Measurements from ENCODE around the gene RAB31. TPM values are rescaled to one million over a fixed set of nuclear protein-coding genes. Genes with fewer than 3 reads are reported as not detected.
"Not testable (repeated sequence)": the region's sequence is repeated elsewhere in the genome, so short reads cannot be mapped to it uniquely, and the experiment has no call there.

The RAB31 gene
- total RNA-seq, 1 experiment from 2014 or later, result 2.3 TPM

DNA sequence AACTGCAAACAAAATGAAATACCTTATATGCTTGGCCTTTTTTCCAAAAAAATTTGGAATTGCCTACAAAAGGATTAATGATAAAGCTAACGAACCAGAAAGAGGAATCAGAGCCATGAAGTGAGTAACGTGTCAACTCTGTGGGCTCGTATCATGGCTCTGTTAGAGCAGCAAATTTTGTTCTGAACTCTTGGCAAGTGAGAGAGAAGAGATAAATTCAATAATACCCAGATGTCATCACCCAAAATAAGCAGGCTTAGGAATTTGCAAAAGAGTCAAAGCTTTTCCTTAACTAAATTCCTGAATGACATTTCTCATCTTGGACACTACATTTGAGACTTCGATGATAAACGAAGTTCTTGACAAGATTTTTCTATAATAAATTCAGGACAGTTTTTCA, 182.1 kb downstream of the RAB31 start:
- BruUV-seq (replicated peaks), result no TSS peak
- TF ChIP-seq, protein P1, sequence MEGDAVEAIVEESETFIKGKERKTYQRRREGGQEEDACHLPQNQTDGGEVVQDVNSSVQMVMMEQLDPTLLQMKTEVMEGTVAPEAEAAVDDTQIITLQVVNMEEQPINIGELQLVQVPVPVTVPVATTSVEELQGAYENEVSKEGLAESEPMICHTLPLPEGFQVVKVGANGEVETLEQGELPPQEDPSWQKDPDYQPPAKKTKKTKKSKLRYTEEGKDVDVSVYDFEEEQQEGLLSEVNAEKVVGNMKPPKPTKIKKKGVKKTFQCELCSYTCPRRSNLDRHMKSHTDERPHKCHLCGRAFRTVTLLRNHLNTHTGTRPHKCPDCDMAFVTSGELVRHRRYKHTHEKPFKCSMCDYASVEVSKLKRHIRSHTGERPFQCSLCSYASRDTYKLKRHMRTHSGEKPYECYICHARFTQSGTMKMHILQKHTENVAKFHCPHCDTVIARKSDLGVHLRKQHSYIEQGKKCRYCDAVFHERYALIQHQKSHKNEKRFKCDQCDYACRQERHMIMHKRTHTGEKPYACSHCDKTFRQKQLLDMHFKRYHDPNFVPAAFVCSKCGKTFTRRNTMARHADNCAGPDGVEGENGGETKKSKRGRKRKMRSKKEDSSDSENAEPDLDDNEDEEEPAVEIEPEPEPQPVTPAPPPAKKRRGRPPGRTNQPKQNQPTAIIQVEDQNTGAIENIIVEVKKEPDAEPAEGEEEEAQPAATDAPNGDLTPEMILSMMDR (IDR thresholded peaks at IDR 0.05; ENCODE audit: unreplicated experiment), result no peak
- Mint-ChIP-seq H3K27me3 (ENCODE audit: unreplicated experiment) (no peaks in the 10 kb centered on the region), H3K36me3 (ENCODE audit: insufficient read depth, unreplicated experiment) (no peaks in the 10 kb centered on the region), H3K27ac (ENCODE audit: unreplicated experiment) (no peak overlapping the region), H3K9me3 (ENCODE audit: low read depth, unreplicated experiment) (no peaks in the 10 kb centered on the region), H3K4me1 (ENCODE audit: low read depth, unreplicated experiment) (peaks cover 2% of the 10 kb centered on the region), H3K4me3 (ENCODE audit: low read depth, unreplicated experiment) (no peak overlapping the region)
- DNase-seq, result no peak
- intact Hi-C loops (cut with micrococcal nuclease; ENCODE audit: unreplicated experiment), result no loop called here
- CTCF ChIA-PET, result interaction anchor here (0.6 kb wide), 2 partner anchors 43 to 734 kb away, joined by 3 to 7 read pairs; no protein-coding TSS in a partner anchor

DNA sequence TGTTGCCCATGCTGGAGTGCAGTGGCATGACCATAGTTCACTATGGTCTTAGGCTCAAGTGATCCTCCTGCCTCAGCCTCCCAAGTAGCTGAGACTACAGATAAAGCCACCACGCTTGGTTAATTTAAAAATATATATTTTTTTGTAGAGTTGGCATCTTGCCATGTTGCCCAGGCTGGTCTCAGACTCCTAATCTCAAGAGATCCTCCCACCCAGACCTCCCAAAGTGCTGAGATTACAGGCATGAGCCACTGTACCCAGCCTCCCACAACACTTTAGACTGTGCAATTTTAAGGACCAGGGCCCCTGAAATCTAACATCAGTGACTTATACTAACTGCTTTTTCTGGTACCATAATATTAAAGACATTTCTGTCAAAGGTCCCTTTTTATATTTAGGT, 182.9 kb downstream of the RAB31 start:
- H3K4me1 Mint-ChIP-seq (ENCODE audit: low read depth, unreplicated experiment), result peaks cover 9% of the 10 kb centered on the region
- CTCF ChIA-PET, result no interaction called here
- DNase-seq, result no peak
- H3K9me3 Mint-ChIP-seq (ENCODE audit: low read depth, unreplicated experiment), result no peaks in the 10 kb centered on the region
- H3K4me3 Mint-ChIP-seq (ENCODE audit: low read depth, unreplicated experiment), result no peak overlapping the region
- H3K27ac Mint-ChIP-seq (ENCODE audit: unreplicated experiment), result no peak overlapping the region
- intact Hi-C loops (cut with micrococcal nuclease; ENCODE audit: unreplicated experiment), result no loop called here
- TF ChIP-seq, protein P1 (IDR thresholded peaks at IDR 0.05; ENCODE audit: unreplicated experiment), result no peak
- no TSS peak for BruUV-seq (replicated peaks)
- H3K27me3 Mint-ChIP-seq (ENCODE audit: unreplicated experiment), result no peaks in the 10 kb centered on the region
- no peaks in the 10 kb centered on the region for H3K36me3 Mint-ChIP-seq (ENCODE audit: insufficient read depth, unreplicated experiment)

DNA sequence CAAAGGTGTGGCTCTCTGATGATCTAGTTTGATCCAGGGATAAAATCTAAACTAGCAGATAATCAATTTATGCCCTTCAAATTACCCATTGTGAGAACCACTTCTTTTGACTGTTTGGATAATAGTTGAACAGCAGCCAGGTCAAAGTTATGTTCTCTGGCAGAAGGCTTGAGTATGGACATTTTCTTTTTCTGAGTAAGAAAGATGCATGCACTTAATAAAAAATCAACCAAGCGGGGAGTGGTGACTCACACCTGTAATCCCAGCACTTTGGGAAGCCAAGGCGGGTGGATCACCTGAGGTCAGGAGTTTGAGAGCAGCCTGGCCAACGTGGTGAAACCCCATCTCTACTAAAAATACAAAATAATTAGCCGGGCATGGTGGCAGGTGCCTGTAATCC, 183.4 kb downstream of the RAB31 start:
- CTCF ChIA-PET, result interaction anchor here (0.7 to 1.6 kb wide), 2 partner anchors 15 to 787 kb away, joined by 3 to 4 read pairs; no protein-coding TSS in a partner anchor
- H3K9me3 Mint-ChIP-seq (ENCODE audit: low read depth, unreplicated experiment); H3K4me3 Mint-ChIP-seq (ENCODE audit: low read depth, unreplicated experiment); H3K4me1 Mint-ChIP-seq (ENCODE audit: low read depth, unreplicated experiment); H3K36me3 Mint-ChIP-seq (ENCODE audit: insufficient read depth, unreplicated experiment); BruUV-seq (replicated peaks); H3K27me3 Mint-ChIP-seq (ENCODE audit: unreplicated experiment); H3K27ac Mint-ChIP-seq (ENCODE audit: unreplicated experiment); intact Hi-C loops (cut with micrococcal nuclease; ENCODE audit: unreplicated experiment); DNase-seq: not testable (repeated sequence)

DNA sequence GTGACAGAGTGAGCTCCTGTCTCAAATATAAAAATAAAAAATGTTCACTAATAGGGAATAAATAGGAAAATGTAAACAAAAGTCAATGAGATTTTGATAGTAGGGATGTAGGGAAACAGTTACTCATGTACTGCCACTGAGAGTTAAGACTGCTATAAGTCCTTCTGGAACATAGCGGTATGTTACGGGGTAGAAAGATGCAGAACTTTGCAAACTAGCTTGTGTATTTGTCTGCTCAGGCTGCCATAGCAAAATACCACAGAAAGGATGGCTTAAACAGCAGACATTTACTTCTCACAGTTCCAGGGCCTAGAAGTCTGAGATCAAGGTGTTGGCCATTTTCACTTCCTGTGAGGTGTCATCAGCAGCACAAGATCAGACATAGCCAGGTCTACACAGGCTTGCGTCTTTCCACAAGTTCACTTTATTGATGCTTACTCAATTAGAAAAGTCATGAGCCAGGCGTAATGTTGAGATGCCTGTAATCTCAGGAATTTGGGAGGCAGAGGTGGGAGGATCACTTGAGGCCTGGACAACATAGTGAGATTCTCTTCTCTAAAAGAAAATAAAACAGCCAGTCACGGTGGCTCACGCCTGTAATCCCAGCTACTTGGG, 186.5 kb downstream of the RAB31 start:
- CTCF ChIA-PET, result no interaction called here
- H3K4me3 Mint-ChIP-seq (ENCODE audit: low read depth, unreplicated experiment), result no peak overlapping the region
- BruUV-seq (replicated peaks), result no TSS peak
- peaks cover 22% of the 10 kb centered on the region for H3K4me1 Mint-ChIP-seq (ENCODE audit: low read depth, unreplicated experiment)
- no peaks in the 10 kb centered on the region for H3K9me3 Mint-ChIP-seq (ENCODE audit: low read depth, unreplicated experiment)
- H3K36me3 Mint-ChIP-seq (ENCODE audit: insufficient read depth, unreplicated experiment), result no peaks in the 10 kb centered on the region
- no peak for DNase-seq
- intact Hi-C loops (cut with micrococcal nuclease; ENCODE audit: unreplicated experiment), result loop anchor here (5.0 kb wide), 1 partner anchor 67 kb away; no protein-coding TSS in a partner anchor
- TF ChIP-seq, protein P1 (IDR thresholded peaks at IDR 0.05; ENCODE audit: unreplicated experiment), result no peak
- H3K27me3 Mint-ChIP-seq (ENCODE audit: unreplicated experiment), result no peaks in the 10 kb centered on the region
- H3K27ac Mint-ChIP-seq (ENCODE audit: unreplicated experiment), result no peak overlapping the region

- CTCF ChIA-PET, result no interaction called here
- H3K4me3 Mint-ChIP-seq (ENCODE audit: low read depth, unreplicated experiment), result no peak overlapping the region
- peaks cover 34% of the 10 kb centered on the region for H3K4me1 Mint-ChIP-seq (ENCODE audit: low read depth, unreplicated experiment)
- H3K36me3 Mint-ChIP-seq (ENCODE audit: insufficient read depth, unreplicated experiment), result no peaks in the 10 kb centered on the region
- no TSS peak for BruUV-seq (replicated peaks)
- H3K9me3 Mint-ChIP-seq (ENCODE audit: low read depth, unreplicated experiment), result no peaks in the 10 kb centered on the region
- intact Hi-C loops (cut with micrococcal nuclease; ENCODE audit: unreplicated experiment), result loop anchor here (5.0 kb wide), 1 partner anchor 70 kb away; no protein-coding TSS in a partner anchor
- H3K27me3 Mint-ChIP-seq (ENCODE audit: unreplicated experiment), result no peaks in the 10 kb centered on the region
- TF ChIP-seq, protein P1 (IDR thresholded peaks at IDR 0.05; ENCODE audit: unreplicated experiment), result no peak
- H3K27ac Mint-ChIP-seq (ENCODE audit: unreplicated experiment), result no peak overlapping the region
- no peak for DNase-seq
These were observed 189.0 kb downstream of the RAB31 start for GRCh38 chr18:9897129-9897528.

- H3K4me1 Mint-ChIP-seq (ENCODE audit: low read depth, unreplicated experiment), result peaks cover 34% of the 10 kb centered on the region
- H3K27me3 Mint-ChIP-seq (ENCODE audit: unreplicated experiment); BruUV-seq (replicated peaks); CTCF ChIA-PET; H3K36me3 Mint-ChIP-seq (ENCODE audit: insufficient read depth, unreplicated experiment); DNase-seq; H3K4me3 Mint-ChIP-seq (ENCODE audit: low read depth, unreplicated experiment); H3K27ac Mint-ChIP-seq (ENCODE audit: unreplicated experiment); H3K9me3 Mint-ChIP-seq (ENCODE audit: low read depth, unreplicated experiment): not testable (repeated sequence)
- intact Hi-C loops (cut with micrococcal nuclease; ENCODE audit: unreplicated experiment), result loop anchor here (5.0 kb wide), 1 partner anchor 71 kb away; no protein-coding TSS in a partner anchor
These were observed 189.7 kb downstream of the RAB31 start for GRCh38 chr18:9897787-9898291.

Data from Calu3 (cell line).